ENCODE results near the gene SMPD2.

Gene SMPD2

GRCh38 chr6:109421184-109421583 is 19.3 kb upstream of the SMPD2 start:
- no peaks in the 10 kb centered on the region for H3K36me3 ChIP-seq (ENCODE audit: control insufficient read depth, insufficient read depth, low read length)
- H3K9ac ChIP-seq = no peak overlapping the region
- no peak overlapping the region for H2AFZ ChIP-seq
- H3K27ac ChIP-seq = no peak overlapping the region
- TF ChIP-seq, protein P1, sequence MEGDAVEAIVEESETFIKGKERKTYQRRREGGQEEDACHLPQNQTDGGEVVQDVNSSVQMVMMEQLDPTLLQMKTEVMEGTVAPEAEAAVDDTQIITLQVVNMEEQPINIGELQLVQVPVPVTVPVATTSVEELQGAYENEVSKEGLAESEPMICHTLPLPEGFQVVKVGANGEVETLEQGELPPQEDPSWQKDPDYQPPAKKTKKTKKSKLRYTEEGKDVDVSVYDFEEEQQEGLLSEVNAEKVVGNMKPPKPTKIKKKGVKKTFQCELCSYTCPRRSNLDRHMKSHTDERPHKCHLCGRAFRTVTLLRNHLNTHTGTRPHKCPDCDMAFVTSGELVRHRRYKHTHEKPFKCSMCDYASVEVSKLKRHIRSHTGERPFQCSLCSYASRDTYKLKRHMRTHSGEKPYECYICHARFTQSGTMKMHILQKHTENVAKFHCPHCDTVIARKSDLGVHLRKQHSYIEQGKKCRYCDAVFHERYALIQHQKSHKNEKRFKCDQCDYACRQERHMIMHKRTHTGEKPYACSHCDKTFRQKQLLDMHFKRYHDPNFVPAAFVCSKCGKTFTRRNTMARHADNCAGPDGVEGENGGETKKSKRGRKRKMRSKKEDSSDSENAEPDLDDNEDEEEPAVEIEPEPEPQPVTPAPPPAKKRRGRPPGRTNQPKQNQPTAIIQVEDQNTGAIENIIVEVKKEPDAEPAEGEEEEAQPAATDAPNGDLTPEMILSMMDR (IDR thresholded peaks at IDR 0.05) = no peak
- H3K4me3 ChIP-seq (ENCODE audit: low read depth, low read length) = no peak overlapping the region
- no peaks in the 10 kb centered on the region for H3K9me3 ChIP-seq (ENCODE audit: control insufficient read depth, low read length)
- peaks cover 2% of the 10 kb centered on the region for H3K4me1 ChIP-seq
- H3K4me2 ChIP-seq (ENCODE audit: low read length) = no peak overlapping the region
- H3K27me3 ChIP-seq (ENCODE audit: control insufficient read depth, insufficient read depth, low read length) = no peaks in the 10 kb centered on the region
- no peaks in the 10 kb centered on the region for H3K79me2 ChIP-seq

GRCh38 chr6:109424946-109425345 is 15.6 kb upstream of the SMPD2 start:
- Histone ChIP-seq H2AFZ (no peak overlapping the region), H3K79me2 (no peaks in the 10 kb centered on the region), H3K9me3 (ENCODE audit: control insufficient read depth, low read length) (no peaks in the 10 kb centered on the region), H3K36me3 (ENCODE audit: control insufficient read depth, insufficient read depth, low read length) (no peaks in the 10 kb centered on the region), H3K4me2 (ENCODE audit: low read length) (no peak overlapping the region), H3K27ac (no peak overlapping the region), H3K4me1 (peaks cover 2% of the 10 kb centered on the region), H3K9ac (no peak overlapping the region), H3K27me3 (ENCODE audit: control insufficient read depth, insufficient read depth, low read length) (no peaks in the 10 kb centered on the region), H3K4me3 (ENCODE audit: low read depth, low read length) (no peak overlapping the region)
- TF ChIP-seq, protein P1 (IDR thresholded peaks at IDR 0.05) = no peak

GRCh38 chr6:109428889-109429477 is 11.5 kb upstream of the SMPD2 start:
- TF ChIP-seq, protein P1 (IDR thresholded peaks at IDR 0.05) = no peak
- no peaks in the 10 kb centered on the region for H3K36me3 ChIP-seq (ENCODE audit: control insufficient read depth, insufficient read depth, low read length)
- no peak overlapping the region for H2AFZ ChIP-seq
- no peak overlapping the region for H3K4me2 ChIP-seq (ENCODE audit: low read length)
- no peaks in the 10 kb centered on the region for H3K9me3 ChIP-seq (ENCODE audit: control insufficient read depth, low read length)
- H3K79me2 ChIP-seq = no peaks in the 10 kb centered on the region
- H3K9ac ChIP-seq = no peak overlapping the region
- H3K4me3 ChIP-seq (ENCODE audit: low read depth, low read length) = no peak overlapping the region
- H3K27ac ChIP-seq = no peak overlapping the region
- H3K27me3 ChIP-seq (ENCODE audit: control insufficient read depth, insufficient read depth, low read length) = no peaks in the 10 kb centered on the region
- peaks cover 2% of the 10 kb centered on the region for H3K4me1 ChIP-seq

DNA sequence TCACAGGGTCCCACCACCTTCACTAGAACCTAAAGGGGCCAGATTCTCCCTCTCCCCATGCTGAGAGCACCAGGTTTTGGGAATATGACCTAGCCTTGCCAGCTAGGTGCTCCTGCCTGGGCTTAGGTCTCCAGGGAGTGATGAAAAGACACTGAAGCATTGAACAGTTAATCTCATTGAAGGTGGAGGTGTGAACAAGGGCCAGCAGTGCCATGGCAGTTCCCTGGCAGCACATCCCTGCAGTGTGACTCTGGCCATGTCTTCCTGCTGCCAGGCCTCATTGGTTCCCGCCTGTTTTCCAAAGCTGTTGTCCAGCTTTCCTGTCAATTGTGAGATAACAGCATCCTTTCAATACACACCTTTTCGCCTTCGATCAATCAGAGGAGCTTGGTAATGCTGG is 11.0 kb upstream of the SMPD2 start:
- no peak overlapping the region for H3K4me2 ChIP-seq (ENCODE audit: low read length)
- H3K9ac ChIP-seq = no peak overlapping the region
- no peak overlapping the region for H3K27ac ChIP-seq
- H3K4me1 ChIP-seq = no peaks in the 10 kb centered on the region
- TF ChIP-seq, protein P1 (IDR thresholded peaks at IDR 0.05) = no peak
- H2AFZ ChIP-seq = no peak overlapping the region
- H3K4me3 ChIP-seq (ENCODE audit: low read depth, low read length) = no peak overlapping the region
- no peaks in the 10 kb centered on the region for H3K27me3 ChIP-seq (ENCODE audit: control insufficient read depth, insufficient read depth, low read length)
- no peaks in the 10 kb centered on the region for H3K36me3 ChIP-seq (ENCODE audit: control insufficient read depth, insufficient read depth, low read length)
- no peaks in the 10 kb centered on the region for H3K9me3 ChIP-seq (ENCODE audit: control insufficient read depth, low read length)
- H3K79me2 ChIP-seq = no peaks in the 10 kb centered on the region

DNA sequence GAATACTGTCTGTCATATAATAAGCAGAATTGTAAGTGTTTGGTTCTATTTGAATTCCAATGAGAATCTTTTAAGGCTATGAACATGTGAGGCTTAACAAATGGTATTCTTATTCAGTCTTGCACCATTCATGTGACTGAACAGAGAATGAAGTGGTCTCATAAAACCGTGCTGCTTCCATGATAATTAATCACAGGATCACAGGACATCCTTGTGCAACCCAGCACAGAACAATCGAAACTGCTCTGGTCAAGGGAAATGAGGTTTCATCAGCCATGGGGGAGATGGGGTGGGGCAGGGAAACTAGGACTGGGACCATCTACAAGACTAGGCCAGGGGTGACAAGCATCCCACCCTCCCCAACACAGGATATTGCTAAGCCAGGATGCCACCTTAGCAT is 6.1 kb upstream of the SMPD2 start:
- H3K4me2 ChIP-seq (ENCODE audit: low read length) = no peak overlapping the region
- no peak overlapping the region for H2AFZ ChIP-seq

More for the DNA sequence above, 6.1 kb upstream of the SMPD2 start:
- Histone ChIP-seq H3K27me3 (ENCODE audit: control insufficient read depth, insufficient read depth, low read length) (no peaks in the 10 kb centered on the region), H3K9ac (no peak overlapping the region), H3K36me3 (ENCODE audit: control insufficient read depth, insufficient read depth, low read length) (no peaks in the 10 kb centered on the region), H3K79me2 (no peaks in the 10 kb centered on the region), H3K9me3 (ENCODE audit: control insufficient read depth, low read length) (no peaks in the 10 kb centered on the region), H3K4me3 (ENCODE audit: low read depth, low read length) (no peak overlapping the region), H3K4me1 (no peaks in the 10 kb centered on the region), H3K27ac (no peak overlapping the region)
- TF ChIP-seq, protein P1 (IDR thresholded peaks at IDR 0.05) = no peak

All from parathyroid adenoma (tissue), 2 donors.